CD4-positive, alpha-beta T cell treated with Interleukin-6 at 100 ng/mL for 8 hours (primary cell): ENCODE measurements around the gene INIP.
A peak's percentile ranks its signal among the peaks of the same experiment; 100 is the strongest.

Source experiments
- DNase-seq: peaks from one replicate; pipeline ENCODE4 v3.0.0-alpha.2; 2020; ENCODE audit warnings: mixed read lengths, low spot score

The INIP gene, protein sequence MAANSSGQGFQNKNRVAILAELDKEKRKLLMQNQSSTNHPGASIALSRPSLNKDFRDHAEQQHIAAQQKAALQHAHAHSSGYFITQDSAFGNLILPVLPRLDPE

DNA sequence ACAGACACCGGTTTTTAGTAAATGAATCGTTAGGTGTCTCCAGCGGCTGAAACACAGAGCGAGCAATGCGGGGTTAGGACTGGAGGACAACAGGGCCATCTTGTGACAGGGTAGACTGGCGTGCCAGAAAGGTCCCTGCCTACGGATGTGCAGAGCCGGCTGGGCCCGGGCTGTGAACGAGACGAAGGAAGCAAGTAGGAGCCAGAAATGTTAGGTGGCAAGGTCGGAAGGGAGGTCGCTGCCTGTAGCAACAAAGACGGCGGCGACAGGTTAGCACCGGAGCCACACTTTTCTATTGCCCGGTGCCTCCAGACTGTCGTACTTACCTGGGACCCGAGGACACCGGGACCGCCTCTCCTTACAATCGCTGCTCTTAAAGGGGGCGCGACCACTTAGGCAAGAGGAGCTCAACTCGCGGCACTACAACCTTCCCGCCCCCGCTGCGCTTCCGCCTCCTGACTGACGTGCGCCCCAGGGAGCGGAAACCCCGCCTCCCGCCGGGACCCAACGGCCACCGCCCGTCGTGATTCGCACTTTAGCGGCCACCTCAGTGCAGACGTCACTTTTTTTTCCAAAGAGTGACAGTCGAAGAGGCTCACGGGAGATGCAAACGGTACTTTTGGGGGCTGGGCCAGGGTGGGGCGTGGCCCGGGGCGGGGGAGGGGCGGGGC is at the start of gene INIP:
TSS of gene INIP (minus strand) at position 457 of the 671 bp plus-strand sequence. CDS start 1,632 bp downstream, outside the sequence.
- peak; percentile 96 for DNase-seq

DNA sequence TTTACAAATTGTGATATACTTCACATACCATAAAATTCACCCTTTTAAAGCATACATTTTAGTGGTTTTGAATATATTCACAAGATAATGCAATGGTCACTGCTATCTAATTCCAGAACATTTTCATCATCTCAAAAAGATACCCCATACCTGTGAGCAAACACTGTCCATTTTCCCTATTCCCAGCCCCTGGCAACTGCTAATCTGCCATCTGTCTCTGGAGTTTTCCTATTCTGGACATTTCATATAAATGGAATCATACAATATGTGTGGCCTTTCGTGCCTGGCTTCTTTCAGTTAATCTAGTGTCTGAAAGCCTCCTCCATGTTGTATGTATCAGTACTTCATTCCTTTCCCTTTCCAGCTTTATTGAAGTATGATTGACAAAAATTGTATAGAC is 47.4 kb upstream of the INIP start:
- DNase-seq = no peak

DNA sequence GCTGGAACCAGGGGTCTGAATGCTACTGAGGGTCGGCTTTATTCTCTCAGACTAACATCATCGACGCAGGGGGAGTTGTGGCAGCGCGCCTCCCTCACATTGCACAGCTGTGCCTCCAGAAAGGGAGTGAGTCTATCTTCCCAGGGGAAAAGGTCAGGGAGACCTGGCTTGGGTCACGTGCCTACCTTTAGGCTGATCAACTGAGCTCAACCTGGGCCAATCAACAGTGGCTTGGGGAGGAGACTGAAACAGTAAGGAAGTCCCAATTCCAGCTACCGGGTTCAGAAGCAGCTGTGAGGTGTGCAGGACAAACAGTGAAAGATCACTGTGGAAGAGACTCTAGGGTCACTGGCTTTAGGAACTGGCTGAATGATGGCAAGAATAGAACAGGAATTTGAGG is 46.9 kb upstream of the INIP start:
- no peak for DNase-seq

DNA sequence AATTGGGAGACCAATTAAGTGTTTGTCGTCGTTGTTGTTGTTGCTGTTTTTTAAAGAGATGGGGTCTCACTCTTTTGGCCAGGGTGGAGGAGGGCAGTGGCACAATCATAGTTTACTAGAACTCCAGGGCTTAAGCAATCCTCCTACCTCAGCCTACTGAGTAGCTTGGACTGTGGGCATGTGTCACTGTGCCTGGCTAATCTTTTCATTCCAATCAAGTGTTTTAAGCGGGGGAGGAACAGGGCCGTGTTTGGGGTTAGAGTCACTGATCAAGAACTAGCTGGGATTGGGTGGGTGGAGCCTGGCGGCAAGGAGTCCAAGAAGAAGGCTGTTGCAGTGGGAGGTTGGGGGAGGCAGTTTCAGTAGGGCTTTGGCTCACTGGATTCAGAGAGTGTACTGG is 46.4 kb upstream of the INIP start:
- no peak for DNase-seq

DNA sequence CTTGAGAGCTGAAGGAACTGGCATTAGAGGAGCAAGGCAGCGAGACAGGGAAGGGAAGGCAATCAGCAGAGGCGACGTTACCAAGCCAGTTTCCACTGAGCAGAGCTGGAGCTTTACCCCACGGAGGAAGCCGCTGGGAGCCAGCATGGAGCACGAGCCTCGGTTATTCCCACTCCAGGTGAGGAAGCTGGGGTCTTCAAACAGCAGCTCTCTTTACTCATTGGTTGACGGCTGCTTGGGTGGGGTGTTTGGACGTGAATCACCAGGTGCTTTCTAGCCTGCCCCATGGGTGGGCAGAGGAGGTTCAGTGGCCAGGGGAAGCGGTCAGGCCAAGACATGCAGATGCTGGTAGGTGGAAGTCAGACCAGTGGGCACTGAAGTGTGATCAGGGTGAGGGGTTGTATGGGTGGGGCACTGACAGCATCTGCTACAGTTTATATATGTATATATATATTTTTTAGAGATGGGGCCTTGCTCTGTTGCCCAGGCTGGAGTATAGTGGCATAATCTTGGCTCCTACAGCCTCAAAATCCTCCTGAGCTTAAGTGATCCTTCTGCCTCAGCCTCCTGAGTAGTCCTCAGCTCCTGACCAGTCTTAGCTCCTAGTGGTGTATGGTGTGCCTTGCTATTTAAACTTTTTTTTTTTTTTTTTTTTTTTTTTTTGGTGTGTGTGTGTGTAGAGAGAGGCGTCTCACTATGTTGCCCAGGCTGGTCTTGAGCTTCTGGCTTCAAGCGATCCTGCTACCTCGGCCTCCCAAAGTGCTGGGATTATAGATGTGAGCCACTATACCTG is 45.0 kb upstream of the INIP start:
- DNase-seq = no peak

DNA sequence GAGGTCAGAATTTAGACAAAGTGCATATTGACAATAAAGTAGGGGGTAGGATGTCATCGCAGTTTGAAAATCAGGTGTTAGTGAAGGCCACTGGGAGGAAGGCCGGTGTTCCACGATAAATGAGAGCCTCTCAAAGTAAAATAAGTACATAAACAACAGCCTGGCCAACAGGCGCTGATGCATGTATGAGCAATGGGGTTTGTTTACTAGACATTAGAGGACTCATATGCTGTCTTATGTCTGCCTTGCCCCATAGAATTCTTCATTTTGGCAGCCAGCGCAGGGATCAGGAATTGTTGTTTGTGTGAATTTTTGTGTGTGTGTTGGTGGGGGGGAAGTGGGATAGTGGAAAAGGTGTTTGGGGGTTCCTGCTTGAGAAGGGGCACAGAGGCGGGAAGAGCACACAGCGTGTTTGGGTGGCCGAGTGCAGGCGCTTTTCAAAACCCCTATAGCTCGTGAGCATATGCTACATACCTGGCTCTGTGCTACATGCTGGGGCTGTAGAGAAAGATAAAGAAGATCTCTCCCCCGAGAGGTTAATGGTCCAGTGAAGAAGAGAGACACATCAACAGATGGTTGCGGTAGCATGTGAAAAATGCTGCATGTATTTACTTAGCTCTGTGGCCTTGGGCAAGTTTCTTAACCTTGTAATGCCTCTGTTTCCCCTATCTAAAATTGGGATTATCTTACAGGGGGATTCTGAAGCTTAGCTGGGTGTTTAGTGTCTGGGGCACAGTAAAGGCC is 44.2 kb upstream of the INIP start:
- DNase-seq = no peak

DNA sequence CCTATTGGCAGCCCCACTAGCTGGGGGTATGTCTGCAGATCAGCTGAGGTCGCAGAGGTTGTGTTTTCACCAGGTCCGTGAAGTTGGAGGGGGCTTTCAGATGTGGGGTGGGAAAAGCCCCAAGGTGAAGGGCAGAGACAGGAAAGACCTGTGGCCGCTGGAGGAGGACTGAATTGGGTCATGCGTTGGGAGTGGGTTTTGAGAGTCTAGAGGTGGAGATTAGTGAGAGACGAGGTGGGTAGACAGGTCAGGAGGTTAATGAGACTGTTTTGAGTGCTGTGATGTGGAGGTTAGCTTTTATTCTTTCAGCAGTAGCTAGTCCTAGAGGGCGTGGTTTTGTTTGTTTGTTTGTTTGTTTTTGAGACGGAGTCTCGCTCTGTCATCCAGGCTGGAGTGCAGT is 42.9 kb upstream of the INIP start:
- DNase-seq = no peak

DNA sequence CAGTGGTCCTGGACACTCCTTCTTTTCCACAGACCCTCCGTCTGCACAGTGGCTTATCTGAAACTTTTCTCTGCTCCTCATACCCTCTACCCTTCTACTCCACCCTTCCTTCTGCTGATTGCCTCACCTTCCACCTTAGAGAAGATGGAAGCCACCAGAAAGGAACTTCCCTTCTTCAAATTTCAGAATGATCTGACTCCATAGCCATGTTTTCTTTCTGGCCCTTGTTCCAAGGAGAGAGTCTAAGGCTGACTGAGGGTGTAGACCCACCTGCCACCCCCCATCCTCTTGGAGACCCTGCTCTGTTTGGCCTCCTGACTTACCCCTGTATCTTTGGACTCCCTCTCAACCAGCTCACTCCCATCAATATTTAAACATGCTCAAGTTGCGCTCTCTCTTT is 40.0 kb upstream of the INIP start:
- DNase-seq = no peak

DNA sequence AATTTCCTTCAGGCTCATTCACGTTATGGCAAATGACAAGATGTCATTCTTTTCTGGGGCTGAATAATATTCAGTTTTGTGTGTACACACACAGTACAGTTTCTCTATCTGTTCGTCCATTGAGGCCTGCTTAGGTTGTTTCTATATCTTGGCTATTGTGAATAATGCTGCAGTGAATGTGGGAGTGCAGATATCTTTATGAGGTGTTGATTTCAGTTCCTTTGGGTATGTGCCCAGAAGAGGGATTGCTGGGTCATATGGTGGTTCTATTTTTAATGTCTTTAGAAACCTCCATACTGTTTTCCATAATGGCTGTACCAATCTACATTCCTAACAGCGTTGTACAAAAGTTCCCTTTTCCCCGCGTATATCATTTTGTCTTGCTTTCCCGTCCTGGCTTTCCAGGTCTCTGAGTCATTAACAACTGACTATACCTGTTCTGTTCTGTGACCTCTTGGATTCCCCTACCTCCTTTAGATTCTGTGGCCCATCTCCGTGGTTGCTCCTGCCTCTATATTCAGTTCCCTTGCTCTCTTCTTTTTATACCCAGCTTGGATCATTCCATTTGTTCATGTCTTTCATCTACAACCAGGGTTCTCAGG is 39.5 kb upstream of the INIP start:
- no peak for DNase-seq

DNA sequence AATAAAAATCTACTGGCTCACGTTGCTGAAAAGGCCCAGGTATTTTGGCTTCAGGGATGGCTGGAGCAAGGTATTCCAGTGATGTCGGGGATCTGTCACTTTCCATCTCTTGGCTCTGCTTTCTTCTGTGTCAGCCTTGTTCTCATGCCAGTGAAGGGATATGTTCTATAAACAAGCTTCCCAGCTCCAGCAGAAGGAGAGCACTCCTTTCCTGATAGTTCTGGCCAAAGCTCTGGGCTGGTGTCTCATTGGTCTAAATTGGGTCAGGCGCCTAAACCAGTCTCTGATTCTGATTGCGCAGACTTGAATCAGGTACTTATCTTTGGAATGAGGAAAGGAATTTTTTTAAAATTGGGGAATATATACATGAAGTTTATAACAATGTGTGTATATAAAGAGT is 37.8 kb upstream of the INIP start:
- no peak for DNase-seq

DNA sequence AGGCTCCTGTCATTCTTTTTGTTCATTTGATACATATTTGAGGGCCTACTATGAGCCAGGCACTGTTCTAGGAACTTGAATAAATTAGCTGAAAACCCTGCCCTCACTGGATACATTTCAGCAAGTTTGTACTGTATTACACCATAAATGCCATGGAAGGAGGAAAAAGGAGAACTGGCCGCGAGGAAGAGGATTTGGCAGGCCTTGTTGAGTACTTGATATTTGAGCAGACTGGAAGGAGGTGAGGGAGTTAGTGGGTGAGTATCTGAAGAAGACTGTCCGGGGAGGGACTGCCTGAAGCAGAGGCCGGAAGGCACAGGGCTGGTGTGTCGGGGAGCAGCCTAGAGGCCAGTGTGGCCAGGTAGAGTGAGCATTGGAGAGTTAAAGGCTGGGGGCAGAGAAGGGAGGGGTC is 37.1 kb upstream of the INIP start:
- DNase-seq = no peak

DNA sequence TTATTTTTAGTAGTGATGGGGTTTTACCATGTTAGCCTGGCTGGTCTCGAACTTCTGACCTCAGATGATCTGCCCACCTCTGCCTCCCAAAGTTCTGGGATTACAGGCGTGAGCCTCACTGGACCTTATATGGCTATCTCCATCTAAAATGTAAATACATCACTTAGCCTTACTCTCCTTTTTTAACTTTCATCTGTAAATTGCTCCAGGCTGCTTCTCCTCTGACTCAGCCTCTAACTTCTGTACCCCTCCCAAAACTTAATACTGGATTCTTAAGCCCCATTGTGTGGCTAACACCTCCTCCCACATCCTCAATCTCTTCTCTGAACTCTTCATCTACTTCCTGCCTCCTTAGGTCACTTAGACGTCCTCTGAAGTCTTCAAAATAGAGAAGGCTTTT is 36.7 kb upstream of the INIP start:
- peak; percentile 58 for DNase-seq

DNA sequence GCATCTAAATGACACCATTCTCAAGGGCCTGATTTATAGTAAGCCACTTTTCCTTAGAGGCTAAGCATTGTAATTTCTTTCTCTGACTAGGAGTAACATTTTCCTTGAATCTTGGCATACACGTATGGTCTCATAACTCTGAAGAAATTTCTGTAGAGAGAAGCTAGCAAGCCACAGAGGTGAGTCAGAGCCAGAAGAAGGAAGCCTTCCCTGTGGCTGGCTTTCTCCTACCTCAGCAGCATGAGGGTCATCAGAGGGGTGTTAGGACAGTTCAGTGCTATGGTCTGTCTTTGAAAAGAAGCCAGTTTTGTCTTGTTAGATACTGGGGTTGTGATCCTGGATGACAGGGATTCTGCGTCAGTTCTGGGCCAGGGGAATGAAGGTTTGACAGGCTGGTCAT is 35.8 kb upstream of the INIP start:
- DNase-seq = no peak

DNA sequence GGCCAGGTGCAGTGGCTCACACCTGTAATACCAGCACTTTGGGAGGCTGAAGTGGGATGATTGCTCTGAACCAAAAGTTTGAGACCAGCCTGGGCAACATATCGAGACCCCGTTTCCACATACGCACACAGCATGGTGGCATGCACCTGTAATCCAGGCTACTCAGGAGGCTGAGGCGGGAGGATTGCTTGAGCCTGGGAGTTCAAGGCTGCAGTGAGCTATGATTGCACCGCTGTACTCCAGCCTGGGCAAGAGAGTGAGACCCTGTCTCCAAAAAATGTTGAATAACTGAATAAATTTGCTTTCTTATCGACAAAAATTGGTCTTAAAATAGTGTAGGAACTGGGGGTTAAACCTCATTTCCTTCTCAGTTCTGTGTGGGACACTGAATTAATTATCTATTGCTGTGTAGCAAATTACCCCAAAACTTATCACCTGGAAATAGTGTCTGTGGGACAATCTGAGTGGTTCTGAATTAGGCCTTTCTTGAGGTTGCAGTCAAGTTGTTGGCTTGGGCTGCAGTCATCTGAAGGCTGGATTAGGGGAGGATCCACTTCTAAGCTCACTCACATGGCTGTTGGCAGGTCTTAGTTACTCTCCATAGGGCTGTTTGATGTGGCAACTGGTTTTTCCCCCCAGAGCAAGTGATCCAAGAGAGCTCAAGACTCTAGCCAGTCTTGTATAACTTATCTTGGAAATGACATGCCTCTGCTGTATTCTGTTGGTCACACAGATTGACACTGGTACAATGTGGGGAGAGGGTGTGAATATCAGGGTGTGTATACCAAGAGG is 34.6 kb upstream of the INIP start:
- DNase-seq = no peak

DNA sequence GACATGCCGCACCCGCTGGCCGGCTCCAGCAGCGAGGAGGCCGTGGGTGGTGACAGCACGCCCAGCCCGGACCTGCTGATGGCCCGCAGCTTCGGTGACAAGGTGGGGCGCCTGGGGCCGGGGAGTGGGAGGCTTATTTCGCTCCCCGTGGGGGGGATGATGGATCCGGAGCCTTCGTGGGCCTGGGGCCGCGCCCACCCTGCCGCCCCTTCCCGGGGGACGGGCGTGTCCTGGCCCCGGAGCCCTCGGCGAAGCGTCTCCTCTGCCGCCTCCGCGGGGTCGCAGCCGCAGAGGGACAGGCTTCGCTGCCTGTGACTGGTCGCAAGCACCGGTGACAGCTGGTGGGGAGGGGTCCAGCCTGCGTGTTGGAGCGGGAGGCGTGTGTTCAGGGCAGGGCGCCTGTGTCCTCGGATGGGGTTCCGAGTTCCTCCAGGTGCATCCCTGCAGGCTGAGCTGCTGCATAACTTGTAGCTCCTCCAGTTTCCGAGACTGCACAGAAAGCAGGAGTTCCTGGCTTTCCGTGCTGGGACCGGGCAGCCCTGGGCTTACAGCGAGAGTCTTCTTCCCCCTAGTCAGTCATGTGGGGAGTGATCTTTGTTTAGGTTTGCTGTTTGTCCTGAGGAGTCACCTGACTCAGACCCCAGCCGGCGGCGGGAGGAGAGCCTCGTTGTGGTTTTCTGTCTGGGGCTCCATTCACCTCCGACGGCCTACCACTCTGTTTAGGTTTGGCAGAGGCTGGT is 33.3 kb upstream of the INIP start:
- peak; percentile 27 for DNase-seq

DNA sequence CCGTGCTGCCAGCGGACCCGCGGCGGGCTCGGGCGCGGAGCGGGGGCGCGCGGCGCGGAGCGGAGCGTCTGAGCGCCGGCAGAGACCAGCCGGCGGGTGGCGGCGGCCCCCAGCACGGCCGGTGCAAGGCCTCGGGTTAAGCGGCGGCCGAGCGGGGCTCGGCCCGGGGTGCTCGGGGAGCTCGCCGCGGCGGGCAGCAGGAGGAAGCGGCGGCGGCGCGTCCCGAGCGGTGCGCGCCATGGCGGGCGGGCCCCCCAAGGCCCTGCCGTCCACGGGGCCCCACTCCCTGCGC is 32.8 kb upstream of the INIP start:
- no peak for DNase-seq

DNA sequence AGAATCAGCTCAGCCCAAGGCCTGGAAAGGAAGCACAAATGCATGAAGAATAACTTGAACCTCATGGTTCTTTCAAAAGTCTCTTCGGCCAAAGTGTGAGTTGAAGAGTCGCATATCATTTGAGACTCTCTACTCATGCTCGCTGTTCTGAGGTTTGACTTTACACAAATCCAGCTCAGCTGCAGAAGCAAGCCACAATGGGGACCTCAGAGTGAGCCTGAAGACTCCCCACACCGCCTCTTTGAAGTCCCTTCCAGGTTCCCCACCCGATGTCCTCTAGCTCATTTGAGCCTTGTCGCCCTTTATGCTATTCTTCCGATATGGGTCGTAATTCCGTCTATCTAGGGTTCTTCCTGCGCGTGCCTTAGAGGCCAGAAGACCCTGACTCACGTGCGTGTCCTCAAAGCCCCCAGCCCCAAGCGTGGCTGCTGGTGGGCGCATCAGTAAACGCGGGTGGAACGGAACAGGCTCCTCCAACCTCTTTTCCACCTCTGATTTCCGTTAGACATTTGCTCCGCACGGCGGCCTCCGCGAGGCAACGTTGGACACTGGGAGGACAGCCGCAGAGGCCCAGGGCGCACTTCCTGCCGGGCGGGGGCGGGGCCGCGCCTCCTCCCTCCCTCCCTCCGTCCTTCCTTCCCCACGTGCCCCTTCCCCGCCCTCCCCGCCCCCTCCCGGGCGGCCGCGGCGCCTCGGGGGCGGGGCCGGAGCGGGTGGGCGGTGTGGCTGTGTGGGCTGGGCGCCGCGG is 32.3 kb upstream of the INIP start, which contains the start of gene SNX30:
TSS of gene SNX30 (plus strand) at position 745 of the 748 bp plus-strand sequence. CDS start 242 bp downstream, outside the sequence.
- peak; percentile 84 for DNase-seq

DNA sequence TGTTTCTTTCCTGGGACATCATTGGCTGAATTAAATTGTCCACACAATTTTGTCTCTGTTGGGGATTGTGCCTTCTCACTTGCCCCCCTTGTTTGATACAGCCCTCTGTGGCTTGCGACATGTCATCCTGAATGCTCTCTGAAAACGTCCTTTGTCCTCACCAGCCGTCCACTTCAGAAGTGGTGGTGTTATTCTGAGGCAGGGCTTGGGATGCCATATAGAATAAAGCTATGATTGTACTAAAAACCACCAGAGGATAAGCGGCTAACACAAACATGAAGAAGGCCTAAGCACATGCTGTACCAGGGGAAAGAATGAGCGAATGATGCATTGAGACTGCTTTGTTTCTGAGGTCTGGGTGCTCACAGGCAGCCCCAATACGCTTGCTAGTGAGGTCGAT is 29.2 kb upstream of the INIP start:
- DNase-seq = no peak

DNA sequence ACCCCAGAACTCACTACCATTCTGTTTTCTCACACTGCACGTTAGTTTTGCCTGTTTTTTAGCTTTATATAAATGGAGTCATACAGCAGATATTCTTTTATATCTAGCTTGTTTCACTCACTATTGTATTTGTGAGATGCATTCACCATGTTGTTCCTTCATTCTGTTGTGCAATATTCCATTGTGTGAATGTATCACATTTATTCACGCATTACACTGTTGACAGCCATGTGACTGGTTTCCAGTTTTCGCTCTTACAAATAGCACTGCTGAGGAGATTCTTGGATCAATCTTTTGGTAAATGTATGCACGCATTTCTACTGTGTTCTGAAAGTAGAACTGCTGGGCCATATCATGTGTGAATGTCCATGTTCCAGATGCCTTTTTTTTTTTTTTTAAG is 26.3 kb upstream of the INIP start:
- DNase-seq = no peak

DNA sequence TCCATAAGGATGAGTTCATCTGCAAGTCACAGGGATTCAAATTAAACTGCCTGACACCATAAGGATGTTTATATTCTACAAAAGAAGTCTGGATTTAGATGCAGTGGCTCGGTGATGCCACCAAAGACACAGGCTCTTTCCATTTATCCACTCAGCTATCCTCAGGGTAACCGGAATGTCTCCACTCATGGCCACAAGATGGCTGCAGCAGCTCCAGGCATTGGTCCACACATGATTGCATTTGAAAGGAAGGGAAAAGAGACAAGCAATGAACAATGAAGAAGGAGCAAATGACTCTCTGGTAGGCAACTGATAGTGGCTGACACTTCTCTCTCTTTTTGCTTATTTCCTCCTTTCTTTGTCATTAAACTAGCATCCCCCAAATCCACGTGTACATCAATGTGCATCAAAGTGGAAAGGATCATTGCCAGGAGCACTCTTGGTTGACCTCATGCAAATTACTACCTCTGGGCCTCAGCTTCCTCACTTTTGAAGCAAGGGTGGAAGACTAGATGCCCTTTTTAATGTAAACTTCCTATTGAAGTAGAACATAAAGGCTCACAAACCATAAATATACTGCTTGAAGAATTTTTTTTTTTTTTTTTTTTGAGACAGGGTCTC is 25.4 kb upstream of the INIP start:
- DNase-seq = no peak
